AG04450 (cell line): Measurements from ENCODE around the gene AARSD1. TPM values are rescaled to one million over a fixed set of nuclear protein-coding genes. Genes with fewer than 3 reads are reported as not detected.
"Not testable (repeated sequence)": the region's sequence is repeated elsewhere in the genome, so short reads cannot be mapped to it uniquely, and the experiment has no call there.

Experiments
- CTCF ChIA-PET: fragments of 300-600, 350-600 bp; formaldehyde crosslinking; extraction: SDS; loops from one replicate; lab custom pipeline; 2022; ENCODE audit warnings: antibody characterized with exemption, inconsistent platforms; lab: Charles Lee
- POLR2A ChIA-PET: fragments of 350-600 bp; formaldehyde crosslinking; extraction: SDS; loops from one replicate; lab custom pipeline; 2021; ENCODE audit warnings: antibody characterized with exemption, inconsistent platforms; lab: Yijun Ruan, JAX
- DNase-seq: peaks from one replicate; pipeline ENCODE4 v3.0.0-alpha.2; 2011; ENCODE audit warnings: low read depth, low spot score
- H3K27ac ChIP-seq: one replicate; pipeline ENCODE4 v1.5.1; 2012; ENCODE audit warnings: low read depth, low read length, control low read depth
- H3K27me3 ChIP-seq: one replicate; pipeline ENCODE4 v1.6.0; 2012; ENCODE audit warnings: low read length; ENCODE audit not compliant: control insufficient read depth, insufficient read depth
- H3K4me3 ChIP-seq: 2 replicates; pipeline ENCODE4 v1.5.1; 2011; ENCODE audit warnings: mild to moderate bottlenecking, low read depth, low read length, control low read depth
- H3K9me3 ChIP-seq: 2 replicates; pipeline ENCODE4 v1.5.1; 2012; ENCODE audit warnings: low read length; ENCODE audit not compliant: control insufficient read depth, insufficient read depth
- polyA plus RNA-seq: library from polyadenylated mRNA; depleted of rRNA; stranded (reverse); fragments of >200 nt; gene quantifications from 2 replicates; pipeline ENCODE4 v1.2.3, GENCODE V29; 2011
- TF ChIP-seq, protein P1 (sequence below): IDR thresholded peaks from 2 replicates; pipeline ENCODE4 v1.5.1; 2011; ENCODE audit warnings: low read depth, low read length, control low read depth, inconsistent platforms

Gene AARSD1
- polyA plus RNA-seq, 1 experiment, result 39.7 TPM

DNA sequence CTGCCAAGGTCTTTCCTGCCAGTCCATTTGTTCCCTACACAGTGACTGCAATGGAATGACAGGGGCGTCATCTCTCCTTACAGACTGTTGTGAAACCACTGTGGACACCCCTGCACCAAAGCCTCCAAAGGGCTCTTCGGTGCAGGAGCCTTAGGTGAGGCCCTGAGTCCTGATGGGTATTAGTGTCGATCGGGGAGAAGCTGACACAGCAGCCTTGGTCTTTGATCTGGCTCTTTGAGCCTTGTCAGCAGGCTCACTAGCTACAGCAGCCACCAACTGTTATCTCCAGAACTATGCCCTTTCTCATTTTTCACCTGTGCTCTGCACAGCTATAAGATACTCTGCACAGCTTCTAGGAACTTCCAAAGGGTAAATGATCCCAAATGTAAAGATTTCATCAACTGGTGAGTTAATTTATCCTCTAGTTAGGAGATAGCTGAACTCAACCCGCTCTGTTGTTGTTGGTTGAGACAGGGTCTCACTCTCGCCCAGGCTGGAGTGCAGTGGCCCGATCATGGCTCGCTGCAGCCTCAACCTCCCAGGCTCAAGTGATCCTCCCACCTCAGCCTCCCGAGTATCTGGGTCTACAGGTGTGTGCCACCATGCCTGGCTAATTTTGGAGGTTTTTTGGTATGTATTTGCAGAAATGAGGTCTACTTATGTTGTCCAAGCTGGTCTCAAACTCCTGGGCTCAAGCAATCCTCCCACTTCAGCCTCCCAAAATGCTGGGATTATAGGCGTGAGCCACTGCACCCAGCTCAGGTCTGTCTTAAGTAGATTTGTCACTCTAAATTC is 44.0 kb downstream of the AARSD1 start:
- CTCF ChIA-PET, result interaction anchor here (3.0 kb wide), 1 partner anchor 8 kb away, joined by 10 read pairs; no protein-coding TSS in a partner anchor
- TF ChIP-seq, protein P1, sequence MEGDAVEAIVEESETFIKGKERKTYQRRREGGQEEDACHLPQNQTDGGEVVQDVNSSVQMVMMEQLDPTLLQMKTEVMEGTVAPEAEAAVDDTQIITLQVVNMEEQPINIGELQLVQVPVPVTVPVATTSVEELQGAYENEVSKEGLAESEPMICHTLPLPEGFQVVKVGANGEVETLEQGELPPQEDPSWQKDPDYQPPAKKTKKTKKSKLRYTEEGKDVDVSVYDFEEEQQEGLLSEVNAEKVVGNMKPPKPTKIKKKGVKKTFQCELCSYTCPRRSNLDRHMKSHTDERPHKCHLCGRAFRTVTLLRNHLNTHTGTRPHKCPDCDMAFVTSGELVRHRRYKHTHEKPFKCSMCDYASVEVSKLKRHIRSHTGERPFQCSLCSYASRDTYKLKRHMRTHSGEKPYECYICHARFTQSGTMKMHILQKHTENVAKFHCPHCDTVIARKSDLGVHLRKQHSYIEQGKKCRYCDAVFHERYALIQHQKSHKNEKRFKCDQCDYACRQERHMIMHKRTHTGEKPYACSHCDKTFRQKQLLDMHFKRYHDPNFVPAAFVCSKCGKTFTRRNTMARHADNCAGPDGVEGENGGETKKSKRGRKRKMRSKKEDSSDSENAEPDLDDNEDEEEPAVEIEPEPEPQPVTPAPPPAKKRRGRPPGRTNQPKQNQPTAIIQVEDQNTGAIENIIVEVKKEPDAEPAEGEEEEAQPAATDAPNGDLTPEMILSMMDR, result no peak
- Histone ChIP-seq H3K4me3 (no peak overlapping the region), H3K27ac (no peak overlapping the region), H3K27me3 (peaks cover 21% of the 10 kb centered on the region), H3K9me3 (no peaks in the 10 kb centered on the region)
- POLR2A ChIA-PET, result no interaction called here
- no peak for DNase-seq

DNA sequence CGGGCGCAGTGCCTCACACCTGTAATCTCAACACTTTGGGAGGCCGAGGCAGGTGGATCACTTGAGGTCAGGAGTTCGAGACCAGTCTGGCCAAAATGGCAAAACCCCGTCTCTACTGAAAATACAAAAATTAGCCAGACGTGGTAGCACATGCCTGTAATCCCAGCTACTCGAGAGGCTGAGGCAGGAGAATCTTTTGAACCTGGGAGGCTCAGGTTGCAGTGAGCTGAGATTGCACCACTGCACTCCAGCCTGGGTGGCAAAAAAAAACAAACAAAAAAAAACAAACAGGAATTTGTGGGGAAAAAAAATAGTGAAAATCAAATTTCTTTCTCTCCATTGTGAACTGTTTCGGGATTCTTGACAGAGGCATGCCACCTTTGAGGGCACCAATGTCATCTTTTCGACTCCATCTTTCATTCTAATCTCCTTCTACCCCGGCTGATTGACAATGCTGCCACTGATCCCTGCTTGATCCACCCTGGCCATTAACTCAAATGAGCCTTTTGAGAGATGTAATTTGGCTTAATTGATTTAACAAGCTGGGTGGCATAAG is 44.7 kb downstream of the AARSD1 start:
- ChIA-PET CTCF (interaction anchor here (0.6 to 3.0 kb wide), 2 partner anchors 9 to 71 kb away, joined by 3 to 10 read pairs; no protein-coding TSS in a partner anchor), POLR2A (interaction anchor here (0.7 kb wide), 1 partner anchor 79 kb away, joined by 3 read pairs; no protein-coding TSS in a partner anchor)
- H3K27me3 ChIP-seq, result peaks cover 21% of the 10 kb centered on the region
- DNase-seq, H3K27ac ChIP-seq, H3K9me3 ChIP-seq, H3K4me3 ChIP-seq: not testable (repeated sequence)

DNA sequence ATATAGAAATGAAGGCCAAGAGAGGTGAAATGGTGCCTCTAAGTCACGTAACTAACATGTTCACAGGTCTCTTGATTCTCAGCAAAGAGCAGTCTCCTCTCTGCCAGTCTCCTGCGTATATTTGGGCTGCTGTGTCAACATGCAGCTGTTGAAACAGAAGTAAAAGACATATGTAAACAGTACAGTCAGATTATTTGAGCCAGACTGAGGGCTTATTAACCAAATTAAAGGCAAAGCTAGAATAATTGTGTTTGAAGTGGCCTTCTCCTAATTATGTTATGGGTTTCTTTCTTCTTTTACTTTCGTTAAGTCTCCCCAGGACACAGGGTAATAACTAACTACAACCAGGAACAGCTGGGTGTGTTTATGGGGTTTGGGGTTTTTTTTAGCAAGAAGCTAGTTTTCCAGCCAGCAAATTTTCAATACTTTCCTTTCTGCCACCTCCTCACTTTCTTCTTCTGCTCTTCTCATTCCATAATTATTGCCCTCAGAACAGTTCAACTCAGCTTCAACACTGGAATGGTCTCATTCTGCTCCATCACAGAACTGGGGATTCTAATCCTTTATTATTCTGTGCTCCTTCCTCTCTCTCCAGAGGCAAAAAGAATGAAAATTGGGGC is 45.2 kb downstream of the AARSD1 start:
- H3K27me3 ChIP-seq, result peaks cover 21% of the 10 kb centered on the region
- no peaks in the 10 kb centered on the region for H3K9me3 ChIP-seq
- TF ChIP-seq, protein P1, result no peak
- ChIA-PET POLR2A (interaction anchor here (0.6 to 0.7 kb wide), 3 partner anchors 31 to 1177 kb away, joined by 3 to 7 read pairs (median 5); no protein-coding TSS in a partner anchor), CTCF (interaction anchor here (0.6 to 3.0 kb wide), 2 partner anchors 10 to 70 kb away, joined by 3 to 10 read pairs; no protein-coding TSS in a partner anchor)
- no peak for DNase-seq
- H3K4me3 ChIP-seq, result no peak overlapping the region
- no peak overlapping the region for H3K27ac ChIP-seq

DNA sequence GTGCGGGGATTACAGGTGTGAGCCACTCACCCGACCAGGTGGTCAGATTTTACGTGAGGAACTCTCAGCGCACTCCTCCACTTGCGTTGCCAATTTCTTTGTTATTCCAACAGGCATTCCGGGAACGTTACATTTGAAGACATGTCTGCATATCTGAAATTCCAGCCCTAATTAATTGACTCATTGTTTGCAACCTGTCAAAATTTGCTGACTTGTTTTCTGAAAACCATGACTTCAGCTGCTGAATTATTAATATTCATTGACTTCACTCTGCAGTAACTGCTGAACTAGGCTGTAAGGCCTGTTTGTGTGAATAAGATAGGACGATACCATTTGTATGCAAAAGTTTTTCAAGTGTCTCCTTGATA is 47.0 kb downstream of the AARSD1 start:
- ChIA-PET POLR2A (no interaction called here), CTCF (interaction anchor here (0.9 kb wide), 1 partner anchor 22 kb away, joined by 3 read pairs; no protein-coding TSS in a partner anchor)
- Histone ChIP-seq H3K27me3 (peaks cover 14% of the 10 kb centered on the region), H3K27ac (no peak overlapping the region), H3K9me3 (no peaks in the 10 kb centered on the region), H3K4me3 (no peak overlapping the region)
- DNase-seq, result no peak
- TF ChIP-seq, protein P1, result no peak

DNA sequence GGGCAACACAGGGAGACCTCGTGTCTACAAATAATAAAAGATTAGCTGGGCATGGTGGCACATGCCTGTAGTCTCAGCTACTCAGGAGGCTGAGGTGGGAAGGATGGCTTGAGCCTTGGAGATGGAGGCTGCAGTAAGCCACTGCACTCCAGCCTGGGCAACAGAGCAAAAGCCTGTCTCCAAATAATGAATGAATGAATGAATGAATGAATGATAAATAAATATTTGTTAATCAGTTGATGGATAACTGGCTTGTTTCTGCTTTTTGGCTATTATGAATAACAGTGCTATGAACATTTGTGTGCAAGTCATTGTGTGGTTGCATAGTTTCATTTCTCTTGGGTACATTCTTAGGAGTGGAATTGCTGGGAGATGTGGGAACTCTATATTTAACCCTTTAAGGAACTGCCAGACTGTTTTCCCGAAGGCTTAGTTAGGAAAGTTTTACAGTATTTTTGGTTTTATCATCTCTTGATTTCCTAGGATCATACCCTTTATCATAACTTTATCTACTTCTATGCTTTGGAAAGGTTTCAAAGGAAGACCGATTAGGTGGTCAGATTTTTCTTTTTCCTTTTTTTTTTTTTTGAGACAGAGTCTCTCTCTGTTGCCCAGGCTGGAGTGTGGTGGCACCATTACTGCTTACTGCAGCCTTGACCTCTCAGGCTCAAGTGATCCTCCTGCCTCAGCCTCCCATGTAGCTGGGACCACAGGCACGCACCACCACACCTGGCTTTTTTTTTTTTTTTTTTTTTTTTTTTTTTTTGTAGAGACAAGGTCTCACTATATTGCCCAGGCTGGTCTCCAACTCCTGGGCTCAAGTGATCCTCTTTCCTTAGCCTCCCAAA is 47.6 kb downstream of the AARSD1 start:
- peaks cover 12% of the 10 kb centered on the region for H3K27me3 ChIP-seq
- CTCF ChIA-PET, POLR2A ChIA-PET, H3K9me3 ChIP-seq, H3K4me3 ChIP-seq, H3K27ac ChIP-seq, DNase-seq: not testable (repeated sequence)

DNA sequence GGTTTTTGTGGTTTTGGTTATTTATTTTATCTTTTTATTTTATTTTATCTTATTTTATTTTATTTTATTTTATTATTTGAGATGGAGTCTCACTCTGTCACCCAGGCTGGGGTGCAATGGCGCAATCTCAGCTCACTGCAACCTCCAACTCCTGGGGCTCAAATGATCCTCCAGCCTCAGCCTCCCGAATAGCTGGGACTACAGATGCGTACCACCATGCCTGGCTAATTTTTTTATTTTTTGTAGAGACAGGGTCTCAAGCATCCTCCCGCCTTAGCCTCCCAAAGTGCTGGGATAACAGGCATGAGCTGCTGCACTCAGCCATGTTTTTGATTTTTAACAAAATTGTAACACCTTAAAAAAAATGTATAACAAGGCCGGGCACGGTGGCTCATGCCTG is 49.0 kb downstream of the AARSD1 start:
- H3K4me3 ChIP-seq, H3K9me3 ChIP-seq, H3K27ac ChIP-seq, POLR2A ChIA-PET, DNase-seq, CTCF ChIA-PET: not testable (repeated sequence)
- H3K27me3 ChIP-seq, result peaks cover 14% of the 10 kb centered on the region
